PC-9 (cell line): ENCODE data around the gene BCKDHB. TPM values are rescaled to one million over a fixed set of nuclear protein-coding genes. Genes with fewer than 3 reads are reported as not detected.

Experiments
- BruUV-seq: library from RNA; stranded (reverse); fragments of 400-500 nt; replicated peaks from 2 replicates; lab custom pipeline; 2021; lab: Mats Ljungman, UMichigan
- CTCF ChIA-PET: fragments of 300-600 bp; sonication (Branson Sonifier 250); formaldehyde crosslinking; loops from one replicate; lab custom pipeline; 2022; ENCODE audit warnings: antibody characterized with exemption; lab: Charles Lee
- POLR2A ChIA-PET: fragments of 300-600 bp; sonication (Branson Sonifier 250); formaldehyde crosslinking; loops from one replicate; lab custom pipeline; 2022; ENCODE audit warnings: antibody characterized with exemption; ENCODE audit not compliant: unreplicated experiment; lab: Charles Lee
- DNase-seq, 2 experiments: peaks; one replicate each; pipeline versions ENCODE4 v3.0.0 to v3.0.0-alpha.2; 2015 to 2022; ENCODE audit warnings: mixed read lengths in 1 of 2
- H2AFZ ChIP-seq: fragments of 200-600 bp; sonication (generic); 2 replicates; pipeline ENCODE4 v1.8.1; 2017; ENCODE audit warnings: antibody characterized with exemption
- H3F3A ChIP-seq: fragments of 200-600 bp; sonication (generic); 2 replicates; pipeline ENCODE4 v1.8.1; 2017; ENCODE audit warnings: antibody characterized with exemption, mild to moderate bottlenecking, low read depth; ENCODE audit not compliant: insufficient read depth
- H3K27ac ChIP-seq: fragments of 200-600 bp; sonication (generic); 2 replicates; pipeline ENCODE4 v1.6.1; 2016; ENCODE audit warnings: mixed run types
- H3K27me3 ChIP-seq: fragments of 200-600 bp; sonication (generic); 2 replicates; pipeline ENCODE4 v1.6.1; 2016; ENCODE audit warnings: low read depth, mixed run types; ENCODE audit not compliant: insufficient read depth
- H3K36me3 ChIP-seq: fragments of 200-600 bp; sonication (generic); 2 replicates; pipeline ENCODE4 v1.6.1; 2016; ENCODE audit warnings: low read depth, mixed run types
- H3K4me1 ChIP-seq: fragments of 200-600 bp; sonication (generic); replicated peaks from 2 replicates; pipeline ENCODE4 v1.6.1; 2016; ENCODE audit warnings: mixed run types; ENCODE audit not compliant: insufficient read depth
- H3K4me2 ChIP-seq: fragments of 200-600 bp; sonication (generic); 2 replicates; pipeline ENCODE4 v1.6.1; 2017; ENCODE audit warnings: mixed run types
- H3K4me3 ChIP-seq: fragments of 200-600 bp; sonication (generic); 2 replicates; pipeline ENCODE4 v1.6.1; 2016; ENCODE audit warnings: mixed run types
- H3K79me2 ChIP-seq: fragments of 200-600 bp; sonication (generic); 2 replicates; pipeline ENCODE4 v1.6.1; 2017; ENCODE audit warnings: low read depth, mixed run types
- H3K9me2 ChIP-seq: fragments of 200-600 bp; sonication (generic); 2 replicates; pipeline ENCODE4 v1.8.1; 2017; ENCODE audit warnings: mild to moderate bottlenecking; ENCODE audit not compliant: insufficient read depth
- H3K9me3 ChIP-seq: fragments of 200-600 bp; sonication (generic); 2 replicates; pipeline ENCODE4 v1.8.1; 2016; ENCODE audit warnings: low read depth; ENCODE audit not compliant: insufficient read depth
- H4K20me1 ChIP-seq: fragments of 200-600 bp; sonication (generic); 2 replicates; pipeline ENCODE4 v1.8.1; 2017; ENCODE audit not compliant: insufficient read depth
- EZH2 ChIP-seq: fragments of 200-600 bp; sonication (generic); IDR thresholded peaks from 2 replicates; pipeline ENCODE4 v1.8.0; 2017; ENCODE audit warnings: antibody characterized with exemption, low read depth
- intact Hi-C: fragments of 100-400 bp; cut with micrococcal nuclease; formaldehyde crosslinking; loops from one replicate; pipeline ENCODE4 v1.10.0; 2022; ENCODE audit not compliant: unreplicated experiment
- total RNA-seq: library from RNA; stranded (reverse); gene quantifications from 2 replicates; pipeline ENCODE4 v1.2.3, GENCODE V29; 2021
- TF ChIP-seq, protein P1 (sequence below): fragments of 200-600 bp; sonication (generic); conservative IDR thresholded peaks from 2 replicates; pipeline ENCODE4 v1.6.1; 2017; ENCODE audit warnings: mixed run types, antibody characterized with exemption, mild to moderate bottlenecking, moderate library complexity

Gene BCKDHB
- total RNA-seq, 1 experiment from 2014 or later = 29.7 TPM

DNA sequence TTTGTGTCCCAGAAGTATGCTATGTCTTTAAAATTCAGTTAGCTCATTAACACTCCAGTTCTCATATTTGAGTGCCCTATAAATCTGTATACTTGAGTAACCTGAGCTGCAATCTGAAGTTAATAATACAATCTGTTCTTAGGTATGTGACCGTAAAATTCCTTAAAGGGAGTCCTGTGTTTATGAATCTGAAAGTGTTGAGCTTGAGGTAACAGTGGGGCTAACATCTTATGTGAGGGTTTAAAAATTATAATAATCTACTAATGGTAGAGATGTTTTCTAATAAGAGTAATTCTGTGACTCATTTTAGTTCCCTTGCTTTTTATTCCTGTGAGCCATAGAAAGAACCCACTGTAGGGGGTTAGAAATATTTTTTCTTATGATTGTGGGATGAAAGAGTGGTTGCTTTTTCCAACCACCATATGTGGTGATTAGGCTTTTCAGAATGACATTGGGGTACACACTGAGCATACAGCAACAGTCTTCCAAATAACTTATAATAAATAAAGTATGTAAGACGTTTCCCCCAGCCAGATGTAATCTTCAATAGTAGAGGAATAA, 121.2 kb downstream of the BCKDHB start:
- no peaks in the 10 kb centered on the region for H3K9me2 ChIP-seq
- H3K36me3 ChIP-seq = no peaks in the 10 kb centered on the region
- intact Hi-C loops = no loop called here
- CTCF ChIA-PET = no interaction called here
- TF ChIP-seq, protein P1, sequence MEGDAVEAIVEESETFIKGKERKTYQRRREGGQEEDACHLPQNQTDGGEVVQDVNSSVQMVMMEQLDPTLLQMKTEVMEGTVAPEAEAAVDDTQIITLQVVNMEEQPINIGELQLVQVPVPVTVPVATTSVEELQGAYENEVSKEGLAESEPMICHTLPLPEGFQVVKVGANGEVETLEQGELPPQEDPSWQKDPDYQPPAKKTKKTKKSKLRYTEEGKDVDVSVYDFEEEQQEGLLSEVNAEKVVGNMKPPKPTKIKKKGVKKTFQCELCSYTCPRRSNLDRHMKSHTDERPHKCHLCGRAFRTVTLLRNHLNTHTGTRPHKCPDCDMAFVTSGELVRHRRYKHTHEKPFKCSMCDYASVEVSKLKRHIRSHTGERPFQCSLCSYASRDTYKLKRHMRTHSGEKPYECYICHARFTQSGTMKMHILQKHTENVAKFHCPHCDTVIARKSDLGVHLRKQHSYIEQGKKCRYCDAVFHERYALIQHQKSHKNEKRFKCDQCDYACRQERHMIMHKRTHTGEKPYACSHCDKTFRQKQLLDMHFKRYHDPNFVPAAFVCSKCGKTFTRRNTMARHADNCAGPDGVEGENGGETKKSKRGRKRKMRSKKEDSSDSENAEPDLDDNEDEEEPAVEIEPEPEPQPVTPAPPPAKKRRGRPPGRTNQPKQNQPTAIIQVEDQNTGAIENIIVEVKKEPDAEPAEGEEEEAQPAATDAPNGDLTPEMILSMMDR = no peak
- TF ChIP-seq EZH2 = no peak
- H2AFZ ChIP-seq = no peak overlapping the region
- no peaks in the 10 kb centered on the region for H3K4me1 ChIP-seq
- no peak overlapping the region for H3K4me3 ChIP-seq
- no peak overlapping the region for H3K27ac ChIP-seq
- H3K27me3 ChIP-seq = no peaks in the 10 kb centered on the region
- DNase-seq = no peak
- no TSS peak for BruUV-seq
- no peaks in the 10 kb centered on the region for H4K20me1 ChIP-seq
- H3K79me2 ChIP-seq = no peaks in the 10 kb centered on the region
- POLR2A ChIA-PET = interaction anchor here (0.7 kb wide), 1 partner anchor 806 kb away, joined by 7 read pairs; no protein-coding TSS in a partner anchor
- H3K9me3 ChIP-seq = no peaks in the 10 kb centered on the region
- H3F3A ChIP-seq = no peaks in the 10 kb centered on the region
- H3K4me2 ChIP-seq = no peak overlapping the region

DNA sequence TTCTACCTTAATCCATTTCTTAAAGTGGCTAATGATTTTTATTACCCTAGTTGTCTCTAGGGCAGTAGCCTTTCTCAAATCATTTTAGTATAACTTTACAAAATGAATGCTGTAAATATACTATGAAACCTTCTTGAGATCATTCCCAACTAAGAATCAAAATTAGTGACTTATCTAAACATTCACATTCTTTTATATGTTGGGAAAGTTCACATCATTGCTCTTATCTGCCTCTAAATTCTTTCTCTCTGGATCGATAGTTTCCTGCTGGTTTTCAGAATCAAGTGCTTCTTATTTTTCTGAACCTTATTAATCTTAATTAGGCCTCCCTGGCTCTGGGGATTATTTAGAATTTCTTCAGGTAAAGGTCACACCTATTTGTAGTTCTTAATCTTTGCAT, 126.8 kb downstream of the BCKDHB start:
- TF ChIP-seq EZH2 = no peak
- TF ChIP-seq, protein P1 = no peak
- no peaks in the 10 kb centered on the region for H3K9me3 ChIP-seq
- BruUV-seq = no TSS peak
- H3K4me1 ChIP-seq = no peaks in the 10 kb centered on the region
- no peaks in the 10 kb centered on the region for H3F3A ChIP-seq
- intact Hi-C loops = no loop called here
- H3K4me3 ChIP-seq = no peak overlapping the region
- H3K36me3 ChIP-seq = no peaks in the 10 kb centered on the region
- no peaks in the 10 kb centered on the region for H4K20me1 ChIP-seq
- no peak overlapping the region for H2AFZ ChIP-seq
- no peak overlapping the region for H3K27ac ChIP-seq
- POLR2A ChIA-PET = no interaction called here
- CTCF ChIA-PET = no interaction called here
- H3K27me3 ChIP-seq = no peaks in the 10 kb centered on the region
- H3K79me2 ChIP-seq = no peaks in the 10 kb centered on the region
- no peak overlapping the region for H3K4me2 ChIP-seq
- no peak for DNase-seq
- no peaks in the 10 kb centered on the region for H3K9me2 ChIP-seq

DNA sequence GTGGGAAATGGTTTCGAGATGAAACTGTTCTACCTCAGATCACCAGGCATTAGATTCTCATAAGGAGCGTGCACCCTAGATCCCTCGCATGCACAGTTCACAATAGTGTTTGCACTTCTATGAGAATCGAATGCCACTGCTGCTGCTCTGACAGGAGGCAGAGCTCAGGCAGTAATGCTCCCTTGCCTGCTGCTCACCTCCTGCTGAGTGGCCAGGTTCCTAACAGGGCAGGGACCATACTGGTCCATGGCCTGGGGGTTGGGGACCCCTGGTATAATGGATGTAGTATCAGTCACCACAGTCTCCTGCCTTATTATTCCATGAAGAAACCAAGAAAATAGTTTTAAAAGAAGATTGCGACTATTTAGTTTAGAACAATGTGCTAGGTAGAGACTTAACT, 127.5 kb downstream of the BCKDHB start:
- BruUV-seq = no TSS peak
- no peaks in the 10 kb centered on the region for H3K9me2 ChIP-seq

More for the DNA sequence above, 127.5 kb downstream of the BCKDHB start:
- Histone ChIP-seq H3K4me3 (no peak overlapping the region), H2AFZ (no peak overlapping the region), H3K4me2 (no peak overlapping the region), H3K27me3 (no peaks in the 10 kb centered on the region), H3K27ac (no peak overlapping the region), H3K9me3 (no peaks in the 10 kb centered on the region), H3K36me3 (no peaks in the 10 kb centered on the region), H4K20me1 (no peaks in the 10 kb centered on the region), H3K4me1 (no peaks in the 10 kb centered on the region), H3K79me2 (no peaks in the 10 kb centered on the region), H3F3A (no peaks in the 10 kb centered on the region)
- ChIA-PET POLR2A (no interaction called here), CTCF (no interaction called here)
- no peak for DNase-seq
- intact Hi-C loops = no loop called here
- TF ChIP-seq, protein P1 = no peak
- TF ChIP-seq EZH2 = no peak
